ENCODE data around the gene MOGAT1.

MOGAT1 gene

DNA sequence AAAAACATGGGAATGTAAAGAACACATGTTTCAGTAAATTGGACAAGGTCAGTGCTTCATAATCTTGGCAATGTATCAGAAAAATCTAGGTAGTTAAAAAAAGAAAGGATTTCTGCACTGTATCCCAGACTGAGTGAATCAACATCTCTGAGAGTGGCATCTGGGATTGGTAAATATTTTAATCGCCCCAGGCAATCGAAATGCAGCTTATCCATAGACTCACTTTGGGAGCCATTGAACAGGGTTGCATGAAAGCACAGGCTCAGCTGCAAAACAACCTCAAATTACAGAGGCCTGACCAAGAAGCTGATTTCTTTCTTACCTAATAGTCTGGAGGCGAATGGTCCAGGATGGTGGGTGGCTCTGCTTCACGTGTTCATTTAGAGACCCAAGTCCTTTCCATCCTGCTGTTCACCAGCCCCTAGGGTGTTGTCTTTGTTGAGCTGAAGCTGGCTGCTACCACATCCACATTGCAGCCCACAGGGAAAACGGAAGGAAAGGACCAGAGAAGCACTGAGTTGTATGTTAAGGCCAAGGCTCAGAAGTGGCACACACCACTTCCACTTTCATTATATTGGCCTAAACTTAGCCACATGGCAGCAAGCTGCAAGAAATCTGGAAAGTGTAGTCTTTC is 59.0 kb downstream of the MOGAT1 start:
- in situ Hi-C loops (cut with MboI; ENCODE audit: low sequenced_read_pairs): no loop called here
- Histone ChIP-seq H3K27me3 (ENCODE audit: low read depth) (no peaks in the 10 kb centered on the region), H3K36me3 (replicated peaks) (no peaks in the 10 kb centered on the region), H3K4me1 (no peaks in the 10 kb centered on the region; the same call in 1 of the 2 replicates), H3K9me3 (no peaks in the 10 kb centered on the region), H3K4me3 (no peak overlapping the region)
- DNase-seq (ENCODE audit: low spot score in 2 of 2): peak in 1 of 2 experiments; percentile 25

DNA sequence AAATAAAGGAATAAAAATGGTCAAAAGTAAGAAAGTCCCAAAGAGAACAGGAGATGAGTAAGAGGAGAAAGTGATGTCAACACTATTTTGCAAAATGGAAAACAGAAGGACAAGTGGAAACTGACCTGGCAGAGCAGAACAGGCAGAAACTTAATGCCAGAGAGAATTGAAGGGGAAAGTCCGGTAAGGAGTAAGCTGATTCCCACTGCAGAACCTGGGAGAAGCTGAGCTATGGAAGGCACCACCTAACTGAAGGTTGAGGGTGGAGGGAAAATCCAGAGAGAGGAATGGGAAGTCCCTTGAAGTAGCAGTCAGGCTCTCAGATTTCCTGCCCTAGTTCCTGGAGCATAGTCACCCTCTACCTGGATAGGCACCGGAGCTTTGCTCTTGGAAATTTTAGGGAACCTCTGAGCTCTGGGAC is 59.8 kb downstream of the MOGAT1 start:
- in situ Hi-C loops (cut with MboI; ENCODE audit: low sequenced_read_pairs): no loop called here
- Histone ChIP-seq H3K4me3 (no peak overlapping the region), H3K4me1 (no peaks in the 10 kb centered on the region; the same call in 1 of the 2 replicates), H3K36me3 (replicated peaks) (no peaks in the 10 kb centered on the region), H3K27me3 (ENCODE audit: low read depth) (no peaks in the 10 kb centered on the region), H3K9me3 (no peaks in the 10 kb centered on the region)
- DNase-seq (ENCODE audit: low spot score in 2 of 2): no peak

DNA sequence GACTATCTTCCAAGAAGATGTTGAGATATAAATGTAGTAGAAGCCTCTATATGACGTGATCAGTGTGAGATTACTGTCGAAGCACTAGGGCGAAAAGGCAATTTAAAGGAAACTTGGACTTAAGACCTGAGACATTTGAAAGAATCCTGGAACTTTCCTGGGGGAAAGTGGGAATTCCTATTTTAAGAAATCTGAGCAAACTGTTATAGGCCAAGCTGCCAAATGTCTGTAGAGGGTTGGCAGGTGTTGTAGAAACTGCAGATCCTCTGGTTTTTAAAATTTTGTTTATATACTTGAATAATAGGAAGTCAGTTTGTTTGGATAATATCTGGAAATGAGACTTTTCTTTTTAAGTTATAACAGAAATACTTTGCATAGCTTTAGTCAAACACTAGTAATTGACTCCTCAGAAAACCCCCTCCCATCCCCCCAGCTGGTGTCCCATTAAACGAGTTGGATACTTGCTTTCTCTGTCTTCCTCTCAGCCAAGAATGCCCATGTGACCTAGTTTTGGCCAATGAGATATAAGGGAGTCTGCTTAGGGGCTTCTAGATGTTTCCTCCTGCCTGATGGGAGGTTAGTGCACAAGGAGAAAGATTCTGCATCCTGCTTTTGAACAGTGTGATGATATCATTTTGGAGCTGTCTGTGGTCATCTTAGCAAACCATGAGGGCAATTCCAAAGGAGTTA is 61.2 kb downstream of the MOGAT1 start:
- Histone ChIP-seq H3K4me3 (no peak overlapping the region), H3K36me3 (replicated peaks) (no peaks in the 10 kb centered on the region), H3K27me3 (ENCODE audit: low read depth) (peaks cover 4% of the 10 kb centered on the region; the same call in 1 of the 2 replicates), H3K4me1 (no peaks in the 10 kb centered on the region; the same call in 1 of the 2 replicates), H3K9me3 (no peaks in the 10 kb centered on the region)
- no peak for DNase-seq (ENCODE audit: low spot score in 2 of 2)
- in situ Hi-C loops (cut with MboI; ENCODE audit: low sequenced_read_pairs): no loop called here

DNA sequence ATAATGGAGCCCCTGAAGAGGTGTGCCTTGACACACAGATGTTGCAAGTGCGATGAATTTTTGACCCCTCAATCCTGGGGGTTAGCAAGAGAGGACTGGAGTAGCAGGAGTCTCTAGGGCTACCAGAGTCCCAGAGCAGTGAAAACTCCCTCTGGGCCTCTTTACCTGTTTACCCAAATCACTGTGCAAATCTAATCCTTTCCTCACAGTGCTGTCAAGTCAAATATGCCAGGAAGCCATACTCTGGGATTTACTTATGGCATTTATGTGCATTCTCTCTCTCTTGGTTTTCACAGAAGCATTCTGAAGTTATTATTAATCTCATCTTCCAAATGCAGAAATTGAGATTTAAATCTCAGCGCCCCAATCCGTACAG is 62.0 kb downstream of the MOGAT1 start:
- in situ Hi-C loops (cut with MboI; ENCODE audit: low sequenced_read_pairs): no loop called here
- no peaks in the 10 kb centered on the region for H3K9me3 ChIP-seq
- DNase-seq (ENCODE audit: low spot score in 2 of 2): no peak

DNA sequence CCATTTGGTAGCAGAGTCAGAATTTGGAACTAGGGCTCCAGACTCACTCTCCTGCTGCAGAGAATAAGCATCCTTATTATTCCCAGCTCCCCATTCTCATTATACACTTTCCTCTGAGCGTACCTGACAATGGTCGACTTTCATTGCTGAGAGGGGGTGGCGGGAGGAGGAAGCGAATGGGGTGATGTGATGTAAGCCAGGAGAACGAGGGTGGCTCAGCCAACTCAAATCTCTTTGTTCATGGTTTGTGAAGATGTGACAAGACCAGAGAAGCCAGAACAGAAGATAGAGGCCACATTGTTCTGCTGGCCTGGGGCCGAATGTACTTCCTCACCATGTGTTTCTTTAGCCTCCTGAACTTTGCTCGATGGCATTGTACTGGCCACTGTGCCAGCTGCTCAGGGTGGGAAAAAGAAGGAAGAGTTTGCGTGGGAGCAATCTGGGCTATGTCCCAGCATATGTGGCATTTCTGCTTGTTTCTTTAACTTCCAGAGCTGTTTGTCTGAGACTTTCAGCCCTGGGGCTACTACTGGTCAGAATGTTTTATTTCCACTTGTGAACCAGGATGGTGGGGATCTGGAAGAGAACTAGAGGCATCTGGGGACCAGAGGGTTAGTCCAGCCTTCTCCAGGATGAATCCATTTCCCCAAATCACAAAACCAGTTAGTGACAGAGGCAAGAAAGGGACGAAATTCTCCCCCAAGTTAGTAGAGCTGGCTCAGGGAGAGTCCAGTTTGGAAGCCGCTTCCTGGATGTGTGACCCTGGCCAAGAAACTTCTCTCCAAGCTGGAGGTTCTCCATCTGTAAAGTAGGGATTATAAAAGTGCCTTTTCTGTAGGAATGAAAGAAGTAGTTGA is 62.6 kb downstream of the MOGAT1 start:
- Histone ChIP-seq H3K4me1 (no peaks in the 10 kb centered on the region; the same call in 1 of the 2 replicates), H3K4me3 (no peak overlapping the region), H3K9me3 (no peaks in the 10 kb centered on the region), H3K27me3 (ENCODE audit: low read depth) (peaks cover 4% of the 10 kb centered on the region; the same call in 1 of the 2 replicates), H3K36me3 (replicated peaks) (no peaks in the 10 kb centered on the region)
- no peak for DNase-seq (ENCODE audit: low spot score in 2 of 2)
- in situ Hi-C loops (cut with MboI; ENCODE audit: low sequenced_read_pairs): no loop called here

More for the DNA sequence above, 62.0 kb downstream of the MOGAT1 start:
- Histone ChIP-seq H3K4me1 (no peaks in the 10 kb centered on the region; the same call in 1 of the 2 replicates), H3K27me3 (ENCODE audit: low read depth) (peaks cover 4% of the 10 kb centered on the region; the same call in 1 of the 2 replicates), H3K4me3 (no peak overlapping the region), H3K36me3 (replicated peaks) (no peaks in the 10 kb centered on the region)

DNA sequence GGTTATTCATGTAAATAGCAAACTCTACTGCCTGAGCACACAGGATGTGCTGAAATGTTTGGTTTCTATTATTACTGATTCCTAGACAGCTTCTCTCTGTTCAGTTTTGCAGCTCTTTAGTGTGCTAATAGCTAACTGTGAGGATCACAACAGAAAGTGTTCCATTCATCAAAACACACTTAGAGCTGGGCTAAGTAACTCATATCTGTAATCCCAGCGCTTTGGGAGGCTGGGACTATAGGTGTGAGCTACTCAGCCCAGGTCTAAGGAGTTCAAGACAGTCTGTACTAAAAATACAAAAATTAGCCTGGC is 63.2 kb downstream of the MOGAT1 start:
- Histone ChIP-seq H3K27me3 (ENCODE audit: low read depth) (peaks cover 4% of the 10 kb centered on the region; the same call in 1 of the 2 replicates), H3K4me3 (no peak overlapping the region), H3K4me1 (no peaks in the 10 kb centered on the region; the same call in 1 of the 2 replicates), H3K36me3 (replicated peaks) (no peaks in the 10 kb centered on the region), H3K9me3 (no peaks in the 10 kb centered on the region)
- in situ Hi-C loops (cut with MboI; ENCODE audit: low sequenced_read_pairs): no loop called here
- no peak for DNase-seq (ENCODE audit: low spot score in 2 of 2)

DNA sequence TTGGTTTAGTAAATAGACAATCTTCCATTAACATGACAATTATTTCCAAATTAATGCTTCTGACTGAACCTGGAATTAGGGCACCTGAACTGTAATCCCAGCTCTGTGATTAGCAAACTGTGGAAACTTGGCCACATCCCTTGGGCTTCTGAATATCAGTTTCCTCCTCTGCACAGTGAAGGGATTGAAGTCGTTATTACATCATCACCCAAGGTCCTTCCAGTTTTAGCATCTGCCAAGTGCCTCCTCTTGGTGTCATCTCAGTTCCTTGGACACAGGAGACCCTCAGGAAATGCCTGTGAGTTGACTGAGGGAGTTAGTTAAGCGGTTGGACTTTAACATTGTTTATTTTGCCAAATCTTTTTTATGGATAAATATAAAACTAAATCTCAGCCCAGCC is 64.8 kb downstream of the MOGAT1 start:
- H3K36me3 ChIP-seq (replicated peaks): no peaks in the 10 kb centered on the region
- H3K4me3 ChIP-seq: no peak overlapping the region
- H3K9me3 ChIP-seq: no peaks in the 10 kb centered on the region
- DNase-seq (ENCODE audit: low spot score in 2 of 2): no peak
- in situ Hi-C loops (cut with MboI; ENCODE audit: low sequenced_read_pairs): no loop called here
- no peaks in the 10 kb centered on the region for H3K4me1 ChIP-seq
- H3K27me3 ChIP-seq (ENCODE audit: low read depth): peaks cover 4% of the 10 kb centered on the region; the same call in 1 of the 2 replicates

DNA sequence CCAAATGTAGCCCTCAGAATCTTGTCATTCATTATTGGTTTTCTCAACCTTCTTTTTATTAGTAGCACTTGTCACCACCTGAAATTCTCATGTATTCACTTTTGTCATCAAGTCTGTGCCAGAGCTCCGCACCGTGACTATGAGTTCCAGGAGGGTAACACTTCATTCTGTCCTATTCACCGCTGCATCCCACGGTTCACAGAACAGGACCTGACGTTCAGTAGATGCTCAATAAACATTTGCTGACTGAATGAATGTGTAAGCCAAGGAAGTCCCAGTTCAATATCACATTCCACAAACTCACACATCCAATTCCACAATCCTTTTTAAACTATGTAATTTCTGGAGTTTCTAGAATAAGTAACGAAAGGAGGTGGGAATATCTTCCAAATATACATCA is 65.5 kb downstream of the MOGAT1 start:
- in situ Hi-C loops (cut with MboI; ENCODE audit: low sequenced_read_pairs): no loop called here
- Histone ChIP-seq H3K4me1 (no peaks in the 10 kb centered on the region), H3K4me3 (no peak overlapping the region), H3K27me3 (ENCODE audit: low read depth) (peaks cover 4% of the 10 kb centered on the region; the same call in 1 of the 2 replicates), H3K36me3 (replicated peaks) (no peaks in the 10 kb centered on the region), H3K9me3 (no peaks in the 10 kb centered on the region)
- DNase-seq (ENCODE audit: low spot score in 2 of 2): no peak

DNA sequence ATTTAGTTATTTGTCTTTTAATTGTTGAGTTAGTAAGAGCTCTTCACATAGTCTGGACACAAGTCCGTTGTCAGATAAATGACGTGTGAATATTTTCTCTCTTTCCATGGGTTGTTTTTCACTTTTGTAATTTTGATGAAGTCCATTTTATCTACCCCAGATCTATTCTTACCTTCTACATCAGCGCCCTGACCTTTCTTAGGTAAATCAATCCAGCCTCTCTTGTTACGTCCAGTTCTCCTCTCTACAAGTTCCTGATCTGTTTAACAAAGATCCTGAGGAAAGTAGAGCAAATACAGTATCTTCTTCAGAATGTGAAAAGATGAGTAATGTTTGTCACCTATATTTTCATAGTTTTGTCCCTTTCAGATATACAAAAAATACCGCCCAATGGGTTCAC is 66.9 kb downstream of the MOGAT1 start:
- H3K4me1 ChIP-seq: no peaks in the 10 kb centered on the region
- no peak for DNase-seq (ENCODE audit: low spot score in 2 of 2)
- H3K36me3 ChIP-seq (replicated peaks): no peaks in the 10 kb centered on the region
- no peaks in the 10 kb centered on the region for H3K9me3 ChIP-seq
- H3K4me3 ChIP-seq: no peak overlapping the region
- H3K27me3 ChIP-seq (ENCODE audit: low read depth): peaks cover 4% of the 10 kb centered on the region; the same call in 1 of the 2 replicates
- in situ Hi-C loops (cut with MboI; ENCODE audit: low sequenced_read_pairs): no loop called here

DNA sequence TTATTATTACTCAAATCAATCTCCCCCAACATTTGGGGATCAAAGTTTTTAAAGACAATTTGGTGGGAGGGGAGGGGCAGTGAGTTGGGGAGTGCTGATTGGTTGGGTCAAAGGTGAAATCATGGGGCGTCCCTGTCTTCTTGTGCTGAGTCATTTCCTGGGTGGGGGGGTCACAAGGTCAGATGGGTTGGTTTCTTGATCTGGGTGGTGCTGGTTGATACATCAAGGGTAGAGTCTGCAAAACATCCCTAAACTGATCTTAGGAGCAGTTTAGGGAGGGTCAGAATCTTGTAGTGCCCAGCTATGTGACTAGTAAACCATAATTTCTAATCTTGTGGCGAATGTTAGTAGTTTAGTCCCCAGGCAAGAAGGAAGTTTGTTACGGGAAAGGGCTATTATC is 67.4 kb downstream of the MOGAT1 start:
- no peak for DNase-seq (ENCODE audit: low spot score in 2 of 2)
- H3K4me1 ChIP-seq: no peaks in the 10 kb centered on the region
- H3K36me3 ChIP-seq (replicated peaks): no peaks in the 10 kb centered on the region
- peaks cover 4% of the 10 kb centered on the region; the same call in 1 of the 2 replicates for H3K27me3 ChIP-seq (ENCODE audit: low read depth)
- H3K4me3 ChIP-seq: no peak overlapping the region
- in situ Hi-C loops (cut with MboI; ENCODE audit: low sequenced_read_pairs): no loop called here
- H3K9me3 ChIP-seq: no peaks in the 10 kb centered on the region

DNA sequence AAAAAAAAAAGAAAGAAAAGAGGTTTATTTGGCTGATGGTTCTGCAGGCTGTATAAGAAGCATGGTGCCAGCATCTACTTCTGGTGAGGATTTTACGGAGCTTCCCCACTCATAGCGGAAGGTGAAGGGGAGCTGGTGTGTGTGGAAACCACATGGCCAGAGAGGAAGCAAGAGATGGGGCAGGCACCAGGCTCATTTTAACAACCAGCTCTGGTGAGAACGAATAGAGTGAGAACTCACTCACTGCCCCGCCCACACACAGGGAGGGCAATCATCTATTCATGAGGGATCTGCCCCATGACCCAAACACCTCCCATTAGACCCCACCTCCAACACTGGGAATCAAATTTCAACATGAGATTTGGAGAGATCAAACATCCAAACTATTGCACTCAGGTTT is 68.5 kb downstream of the MOGAT1 start:
- H3K4me3 ChIP-seq: no peak overlapping the region
- no peaks in the 10 kb centered on the region for H3K4me1 ChIP-seq
- H3K9me3 ChIP-seq: no peaks in the 10 kb centered on the region
- no peaks in the 10 kb centered on the region for H3K36me3 ChIP-seq (replicated peaks)
- no peak for DNase-seq (ENCODE audit: low spot score in 2 of 2)
- H3K27me3 ChIP-seq (ENCODE audit: low read depth): peaks cover 4% of the 10 kb centered on the region; the same call in 1 of the 2 replicates
- in situ Hi-C loops (cut with MboI; ENCODE audit: low sequenced_read_pairs): no loop called here

DNA sequence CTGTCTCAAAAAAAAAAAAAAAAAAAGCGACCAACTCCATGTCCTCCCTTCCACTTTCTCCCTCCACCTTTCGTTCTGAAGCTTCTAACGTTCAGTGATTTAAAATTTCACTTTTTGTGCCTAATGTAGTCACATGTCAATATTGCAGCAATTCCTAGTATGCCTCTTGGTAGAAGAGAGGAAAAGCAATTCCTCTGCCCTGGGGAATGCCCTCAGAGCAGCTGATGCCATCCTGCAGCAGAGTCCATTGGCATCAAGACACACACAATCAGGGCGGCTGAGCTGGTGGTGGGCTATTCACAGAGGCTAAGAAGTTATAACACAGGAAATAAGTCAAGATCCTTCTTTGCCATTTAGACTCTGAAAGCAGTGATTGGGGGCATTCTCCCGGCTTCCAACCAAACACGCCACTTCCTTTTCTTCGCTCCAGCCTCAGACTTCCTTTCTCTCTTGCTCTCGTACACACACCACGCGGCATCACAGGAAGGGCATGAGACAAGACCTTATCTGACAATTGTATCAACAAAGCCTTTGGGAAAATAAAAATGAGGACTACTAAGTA is 71.9 kb downstream of the MOGAT1 start:
- no peak for DNase-seq (ENCODE audit: low spot score in 2 of 2)
- no peaks in the 10 kb centered on the region for H3K27me3 ChIP-seq (ENCODE audit: low read depth)
- H3K36me3 ChIP-seq (replicated peaks): no peaks in the 10 kb centered on the region
- H3K4me1 ChIP-seq: peaks cover 16% of the 10 kb centered on the region
- no peak overlapping the region for H3K4me3 ChIP-seq
- in situ Hi-C loops (cut with MboI; ENCODE audit: low sequenced_read_pairs): no loop called here
- H3K9me3 ChIP-seq: no peaks in the 10 kb centered on the region

DNA sequence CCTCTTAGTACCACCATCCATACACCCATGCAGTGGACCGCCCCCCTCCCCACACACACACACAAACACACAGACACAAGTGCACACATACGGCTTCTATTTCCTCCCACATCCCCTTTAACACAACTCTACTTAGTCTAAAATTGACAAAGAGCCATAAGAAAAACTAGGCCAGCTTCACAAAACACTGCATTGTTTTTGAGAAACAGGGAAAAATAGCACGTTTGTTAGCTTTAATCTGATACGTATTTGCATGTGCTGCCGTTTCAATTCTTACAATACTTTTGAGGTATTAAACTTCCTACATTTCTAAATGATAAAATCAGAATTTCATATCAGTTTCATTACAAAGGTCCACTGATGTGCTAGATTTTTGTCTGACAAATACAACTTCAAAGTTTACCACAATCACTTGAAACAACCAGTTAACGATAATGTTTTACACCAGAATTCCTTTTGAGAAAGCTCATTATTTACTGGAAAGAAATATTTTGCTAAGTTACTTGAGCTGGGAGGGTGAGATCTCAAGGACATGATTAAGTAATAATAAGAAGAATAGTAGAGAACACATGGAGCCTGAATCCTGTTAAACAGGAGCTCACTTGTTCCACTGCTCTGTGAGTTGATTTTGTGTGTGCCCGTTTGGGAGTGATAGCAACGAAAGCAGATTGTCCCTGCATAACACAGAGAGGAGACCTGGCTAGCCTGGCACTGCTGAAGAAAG is 74.5 kb downstream of the MOGAT1 start:
- DNase-seq (ENCODE audit: low spot score in 2 of 2): no peak
- in situ Hi-C loops (cut with MboI; ENCODE audit: low sequenced_read_pairs): no loop called here
- peaks cover 19% of the 10 kb centered on the region for H3K4me1 ChIP-seq

More for the DNA sequence above, 74.5 kb downstream of the MOGAT1 start:
- Histone ChIP-seq H3K4me3 (no peak overlapping the region), H3K9me3 (no peaks in the 10 kb centered on the region), H3K36me3 (replicated peaks) (no peaks in the 10 kb centered on the region), H3K27me3 (ENCODE audit: low read depth) (no peaks in the 10 kb centered on the region)
